ENCODE results near the gene UBE2O. TPM values are rescaled to one million over a fixed set of nuclear protein-coding genes. Genes with fewer than 3 reads are reported as not detected.
A peak's percentile ranks its signal among the peaks of the same experiment; 100 is the strongest.

UBE2O gene
- total RNA-seq, 2 experiments from 2014 or later = 31.3 to 31.4 TPM

DNA sequence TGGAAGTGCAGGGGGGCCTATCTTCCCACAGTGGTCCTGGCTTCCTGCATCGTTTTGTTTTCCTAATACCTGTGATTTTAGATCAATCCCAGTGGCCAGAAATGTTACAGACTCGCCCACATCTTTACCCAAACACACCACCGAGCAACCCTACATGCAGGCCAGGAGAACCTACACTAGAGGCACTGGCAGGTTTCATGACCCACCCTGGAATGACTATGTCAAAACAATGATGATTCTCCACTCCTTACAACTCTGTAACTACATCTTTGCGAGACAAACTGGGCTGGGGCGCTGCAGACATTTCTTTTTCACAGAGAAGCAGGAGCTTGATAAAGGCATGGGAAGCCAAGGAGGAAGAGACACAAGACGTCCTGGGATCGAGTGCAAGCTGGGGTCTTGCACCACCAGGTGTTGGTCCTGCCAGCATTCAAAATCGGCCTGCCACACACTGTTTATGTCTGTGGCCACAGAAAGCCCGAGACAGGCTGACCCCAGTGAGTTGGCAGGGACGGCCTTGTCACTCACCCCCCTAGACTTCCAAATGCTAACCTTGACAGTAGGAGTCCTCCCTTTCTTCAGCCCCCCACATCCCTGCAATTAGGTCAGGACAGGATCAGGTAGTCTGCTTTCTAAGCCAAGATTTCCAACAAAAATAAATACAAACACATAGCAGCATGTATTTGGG, 32.5 kb downstream of the UBE2O start:
- no peak for DNase-seq
- no peak for ATAC-seq (ENCODE audit: low read depth)
- Mint-ChIP-seq H3K27ac (no peak overlapping the region), H3K4me3 (no peak overlapping the region), H3K9me3 (no peaks in the 10 kb centered on the region), H3K36me3 (peaks cover 6% of the 10 kb centered on the region), H3K27me3 (no peaks in the 10 kb centered on the region), H3K4me1 (no peaks in the 10 kb centered on the region)
- POLR2A ChIA-PET = no interaction called here

DNA sequence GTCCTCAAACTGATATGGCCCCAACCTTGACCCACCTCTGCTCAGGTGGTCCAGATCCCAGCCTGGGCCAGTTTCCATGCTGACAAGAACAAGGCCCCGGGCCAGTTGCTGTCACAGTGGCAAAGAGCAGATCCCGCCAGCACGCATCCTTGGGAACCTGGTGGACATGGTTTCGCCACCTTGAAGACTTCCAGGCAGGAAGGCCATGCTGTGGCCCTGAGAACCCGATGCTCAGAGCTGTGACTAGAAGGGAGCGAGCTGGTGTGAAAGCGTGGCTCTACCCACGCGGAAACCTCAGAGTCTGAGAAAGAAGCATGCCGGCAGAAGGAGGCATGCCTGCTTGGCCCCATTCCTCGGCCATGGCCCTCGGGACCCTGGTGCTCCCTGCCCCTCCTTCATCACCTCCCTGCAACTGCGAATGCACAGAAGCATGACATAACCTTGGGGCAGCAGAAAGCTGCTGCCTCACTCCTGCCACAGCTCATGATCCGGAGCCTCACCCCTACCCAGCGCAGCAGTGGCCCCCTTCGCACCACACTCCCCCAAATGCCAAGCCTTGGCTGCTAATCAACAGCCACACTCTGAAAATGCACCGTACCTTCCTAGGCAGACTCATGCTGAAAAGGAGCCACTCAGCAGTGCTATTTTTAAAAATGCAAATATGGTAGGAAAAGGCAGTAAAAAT, 33.2 kb downstream of the UBE2O start:
- no peaks in the 10 kb centered on the region for H3K27me3 Mint-ChIP-seq
- H3K4me1 Mint-ChIP-seq = no peaks in the 10 kb centered on the region
- H3K36me3 Mint-ChIP-seq = peaks cover 6% of the 10 kb centered on the region
- DNase-seq (no peak), ATAC-seq (ENCODE audit: low read depth) (no peak)
- H3K27ac Mint-ChIP-seq = no peak overlapping the region
- POLR2A ChIA-PET = no interaction called here
- H3K9me3 Mint-ChIP-seq = no peaks in the 10 kb centered on the region
- no peak overlapping the region for H3K4me3 Mint-ChIP-seq

DNA sequence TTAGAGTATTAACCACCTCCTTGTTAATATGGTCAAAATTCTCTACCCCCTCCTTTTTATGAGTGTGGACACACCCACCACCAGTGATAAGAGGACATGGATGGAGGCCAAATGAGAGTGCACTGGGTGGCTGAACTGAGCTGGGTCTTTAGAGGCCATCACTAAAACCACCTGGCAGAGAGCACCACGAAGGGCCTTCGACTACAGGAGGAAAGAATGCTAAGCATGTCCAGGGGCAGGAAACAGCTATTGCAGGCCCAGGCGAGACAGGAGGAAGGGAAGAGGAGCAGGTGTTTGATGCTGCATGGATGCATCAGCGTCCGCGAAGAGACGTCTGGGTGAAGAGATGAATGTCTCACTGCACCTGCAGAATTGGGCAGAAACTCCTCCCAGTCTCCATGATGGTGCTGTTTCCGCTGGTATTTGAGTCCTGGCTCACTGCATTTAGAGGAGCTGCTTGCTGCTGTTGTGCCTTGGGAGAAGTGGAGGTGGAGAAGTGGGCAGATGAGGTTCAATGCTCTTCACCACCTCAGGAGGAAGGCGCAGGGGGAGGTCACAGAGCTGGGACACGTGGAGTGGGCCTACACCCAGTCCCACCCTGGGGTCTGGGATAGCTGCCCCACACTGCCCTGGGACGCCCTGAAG, 35.3 kb downstream of the UBE2O start:
- ATAC-seq (ENCODE audit: low read depth) = no peak
- Mint-ChIP-seq H3K27me3 (no peaks in the 10 kb centered on the region), H3K4me1 (no peaks in the 10 kb centered on the region), H3K9me3 (no peaks in the 10 kb centered on the region), H3K4me3 (no peak overlapping the region), H3K36me3 (peaks cover 1% of the 10 kb centered on the region), H3K27ac (no peak overlapping the region)
- POLR2A ChIA-PET = no interaction called here
- no peak for DNase-seq

- Mint-ChIP-seq H3K27me3 (no peaks in the 10 kb centered on the region), H3K36me3 (no peaks in the 10 kb centered on the region), H3K9me3 (no peaks in the 10 kb centered on the region), H3K27ac (no peak overlapping the region), H3K4me3 (no peak overlapping the region), H3K4me1 (no peaks in the 10 kb centered on the region)
- no peak for ATAC-seq (ENCODE audit: low read depth)
- POLR2A ChIA-PET = no interaction called here
- no peak for DNase-seq
Observed at GRCh38 chr17:76416899-76417298, 36.1 kb downstream of the UBE2O start.

- Mint-ChIP-seq H3K4me1 (no peaks in the 10 kb centered on the region), H3K36me3 (no peaks in the 10 kb centered on the region), H3K4me3 (no peak overlapping the region), H3K9me3 (no peaks in the 10 kb centered on the region), H3K27ac (no peak overlapping the region), H3K27me3 (no peaks in the 10 kb centered on the region)
- ATAC-seq (ENCODE audit: low read depth) (no peak), DNase-seq (no peak)
- POLR2A ChIA-PET = no interaction called here
Observed at GRCh38 chr17:76416457-76416856, 36.5 kb downstream of the UBE2O start.

- no peak overlapping the region for H3K27ac Mint-ChIP-seq
- no peaks in the 10 kb centered on the region for H3K36me3 Mint-ChIP-seq
- POLR2A ChIA-PET = no interaction called here
- ATAC-seq (ENCODE audit: low read depth) = no peak
- no peak for DNase-seq
- H3K27me3 Mint-ChIP-seq = no peaks in the 10 kb centered on the region
- H3K4me1 Mint-ChIP-seq = no peaks in the 10 kb centered on the region
- H3K9me3 Mint-ChIP-seq = no peaks in the 10 kb centered on the region
- H3K4me3 Mint-ChIP-seq = no peak overlapping the region
Observed at GRCh38 chr17:76415786-76416185, 37.2 kb downstream of the UBE2O start.

DNA sequence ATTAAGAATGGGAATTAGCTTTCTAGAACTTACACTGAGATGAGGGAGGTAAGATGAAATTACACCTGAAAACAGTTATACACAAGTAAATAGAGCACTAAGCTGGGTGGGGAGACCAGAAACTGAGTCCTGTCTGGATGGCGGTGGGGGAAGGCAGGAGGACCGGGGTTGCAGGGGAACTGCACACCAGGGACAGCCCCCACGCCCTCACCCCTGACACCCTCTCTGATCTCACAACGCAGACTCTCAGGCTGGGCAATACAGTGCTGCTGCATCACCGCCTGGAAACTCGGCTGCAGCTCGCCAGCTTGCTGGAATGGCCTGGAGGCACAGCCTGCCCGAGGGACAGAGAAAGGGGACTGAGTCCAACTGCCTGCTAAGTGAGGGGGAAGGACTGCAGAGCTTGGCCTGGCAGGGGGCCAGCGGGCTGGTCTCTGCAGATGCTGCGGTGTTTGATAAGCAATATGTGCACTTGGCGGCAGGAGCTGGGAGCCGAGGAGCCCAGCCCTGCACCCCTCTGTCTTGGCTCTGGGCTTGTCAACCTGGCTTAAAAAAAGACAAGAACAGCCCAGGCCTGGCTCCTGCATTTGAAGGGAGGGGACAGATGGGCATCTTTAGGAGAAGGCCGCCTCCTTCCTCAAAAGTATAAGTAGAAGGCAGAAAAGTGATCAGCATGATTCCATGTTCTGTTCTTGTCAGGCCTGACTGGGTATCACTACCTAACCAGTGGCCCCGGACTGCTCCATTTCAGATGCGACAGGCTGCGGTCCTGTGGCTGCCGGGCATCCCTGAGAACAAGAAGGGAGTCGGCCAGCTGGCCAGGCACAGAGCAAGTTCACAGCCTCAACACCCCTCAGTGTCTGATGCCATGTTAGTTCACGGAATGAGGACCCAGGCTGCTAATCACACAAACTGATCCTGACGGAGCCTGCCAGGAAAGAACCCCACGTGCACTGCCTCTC, 38.3 kb downstream of the UBE2O start:
- no peak for DNase-seq
- Mint-ChIP-seq H3K9me3 (no peaks in the 10 kb centered on the region), H3K27ac (no peak overlapping the region), H3K4me3 (no peak overlapping the region), H3K36me3 (no peaks in the 10 kb centered on the region), H3K4me1 (no peaks in the 10 kb centered on the region), H3K27me3 (no peaks in the 10 kb centered on the region)
- POLR2A ChIA-PET = interaction anchor here (0.6 kb wide), 1 partner anchor 37 kb away, joined by 3 read pairs; no protein-coding TSS in a partner anchor
- no peak for ATAC-seq (ENCODE audit: low read depth)

GRCh38 chr17:76411247-76411646, 41.7 kb downstream of the UBE2O start:
- ATAC-seq (ENCODE audit: low read depth) = no peak
- H3K27me3 Mint-ChIP-seq = no peaks in the 10 kb centered on the region
- H3K27ac Mint-ChIP-seq = no peak overlapping the region
- POLR2A ChIA-PET = no interaction called here
- no peak for DNase-seq
- no peaks in the 10 kb centered on the region for H3K36me3 Mint-ChIP-seq
- H3K9me3 Mint-ChIP-seq = no peaks in the 10 kb centered on the region
- peaks cover 4% of the 10 kb centered on the region for H3K4me1 Mint-ChIP-seq
- no peak overlapping the region for H3K4me3 Mint-ChIP-seq

DNA sequence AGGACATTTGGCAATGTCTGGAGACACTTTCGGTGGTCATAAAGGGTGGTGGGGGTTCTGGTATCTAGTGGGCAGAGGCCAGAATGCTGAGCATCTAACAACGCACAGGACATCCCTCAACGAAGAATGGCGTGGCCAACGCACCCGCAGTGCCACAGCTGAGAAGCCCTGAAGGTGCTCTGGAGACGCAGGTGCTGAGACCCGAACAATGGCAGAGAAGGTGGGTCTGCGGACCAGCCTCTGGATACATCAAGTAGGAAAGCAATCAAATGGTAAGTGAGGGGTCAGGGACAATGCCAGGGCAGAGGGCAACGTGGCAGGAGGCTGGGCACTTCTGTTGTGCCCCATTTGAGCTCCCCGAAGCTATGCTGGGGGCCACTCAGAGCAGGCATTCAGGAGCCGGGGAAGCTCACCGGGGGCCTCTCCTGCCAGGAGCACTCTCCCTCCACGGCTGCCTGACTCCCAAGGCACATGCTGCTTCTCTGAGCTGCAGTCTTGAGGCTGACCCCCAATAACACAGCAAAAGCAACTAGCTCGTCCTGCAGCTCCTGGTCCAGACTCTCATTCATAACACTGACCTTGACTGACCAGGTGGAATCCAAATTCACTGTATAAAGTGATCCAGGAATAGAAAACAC, 42.5 kb downstream of the UBE2O start:
- no peaks in the 10 kb centered on the region for H3K36me3 Mint-ChIP-seq
- H3K27me3 Mint-ChIP-seq = no peaks in the 10 kb centered on the region
- no peak overlapping the region for H3K27ac Mint-ChIP-seq
- H3K4me1 Mint-ChIP-seq = peaks cover 4% of the 10 kb centered on the region
- no peak overlapping the region for H3K4me3 Mint-ChIP-seq
- DNase-seq = no peak
- H3K9me3 Mint-ChIP-seq = no peaks in the 10 kb centered on the region
- ATAC-seq (ENCODE audit: low read depth) = no peak
- POLR2A ChIA-PET = no interaction called here

- no peaks in the 10 kb centered on the region for H3K27me3 Mint-ChIP-seq
- no peaks in the 10 kb centered on the region for H3K36me3 Mint-ChIP-seq
- H3K27ac Mint-ChIP-seq = no peak overlapping the region
- POLR2A ChIA-PET = no interaction called here
- DNase-seq (peak; percentile 73), ATAC-seq (ENCODE audit: low read depth) (peak; percentile 89)
- H3K4me3 Mint-ChIP-seq = no peak overlapping the region
- peaks cover 4% of the 10 kb centered on the region for H3K4me1 Mint-ChIP-seq
- no peaks in the 10 kb centered on the region for H3K9me3 Mint-ChIP-seq
Observed at GRCh38 chr17:76408037-76408849, 44.7 kb downstream of the UBE2O start.

GRCh38 chr17:76407509-76407908, 45.4 kb downstream of the UBE2O start:
- ATAC-seq (ENCODE audit: low read depth) (no peak), DNase-seq (no peak)
- POLR2A ChIA-PET = no interaction called here
- H3K27me3 Mint-ChIP-seq = no peaks in the 10 kb centered on the region
- peaks cover under 1% of the 10 kb centered on the region for H3K36me3 Mint-ChIP-seq
- no peak overlapping the region for H3K27ac Mint-ChIP-seq
- peaks cover 4% of the 10 kb centered on the region for H3K4me1 Mint-ChIP-seq
- no peak overlapping the region for H3K4me3 Mint-ChIP-seq
- no peaks in the 10 kb centered on the region for H3K9me3 Mint-ChIP-seq

GRCh38 chr17:76405967-76406647, 46.8 kb downstream of the UBE2O start:
- DNase-seq (no peak), ATAC-seq (ENCODE audit: low read depth) (no peak)
- H3K9me3 Mint-ChIP-seq = no peaks in the 10 kb centered on the region
- H3K36me3 Mint-ChIP-seq = peaks cover 5% of the 10 kb centered on the region
- H3K4me1 Mint-ChIP-seq = peaks cover 4% of the 10 kb centered on the region
- H3K4me3 Mint-ChIP-seq = no peak overlapping the region
- POLR2A ChIA-PET = no interaction called here
- H3K27ac Mint-ChIP-seq = no peak overlapping the region
- no peaks in the 10 kb centered on the region for H3K27me3 Mint-ChIP-seq
